Measurements from ENCODE around the gene IFI35. TPM values are rescaled to one million over a fixed set of nuclear protein-coding genes. Genes with fewer than 3 reads are reported as not detected.
"Not testable (repeated sequence)": the region's sequence is repeated elsewhere in the genome, so short reads cannot be mapped to it uniquely, and the experiment has no call there.

IFI35 gene
- total RNA-seq, 4 donors from 2014 or later, result 60.1 to 85.8 (median 73.4) TPM

- peaks cover 0 to 7% (median 3%) of the 10 kb centered on the region in 4 donors for H3K4me1 ChIP-seq
- H3K36me3 ChIP-seq, result no peaks in the 10 kb centered on the region
- no peaks in the 10 kb centered on the region for H3K27me3 ChIP-seq
- no peaks in the 10 kb centered on the region for H3K9me3 ChIP-seq
- H3K4me3 ChIP-seq, result no peak overlapping the region
- H3K27ac ChIP-seq, result no peak overlapping the region
- TF ChIP-seq POLR2A (IDR thresholded peaks at IDR 0.05), result no peak
- TF ChIP-seq, protein P1, sequence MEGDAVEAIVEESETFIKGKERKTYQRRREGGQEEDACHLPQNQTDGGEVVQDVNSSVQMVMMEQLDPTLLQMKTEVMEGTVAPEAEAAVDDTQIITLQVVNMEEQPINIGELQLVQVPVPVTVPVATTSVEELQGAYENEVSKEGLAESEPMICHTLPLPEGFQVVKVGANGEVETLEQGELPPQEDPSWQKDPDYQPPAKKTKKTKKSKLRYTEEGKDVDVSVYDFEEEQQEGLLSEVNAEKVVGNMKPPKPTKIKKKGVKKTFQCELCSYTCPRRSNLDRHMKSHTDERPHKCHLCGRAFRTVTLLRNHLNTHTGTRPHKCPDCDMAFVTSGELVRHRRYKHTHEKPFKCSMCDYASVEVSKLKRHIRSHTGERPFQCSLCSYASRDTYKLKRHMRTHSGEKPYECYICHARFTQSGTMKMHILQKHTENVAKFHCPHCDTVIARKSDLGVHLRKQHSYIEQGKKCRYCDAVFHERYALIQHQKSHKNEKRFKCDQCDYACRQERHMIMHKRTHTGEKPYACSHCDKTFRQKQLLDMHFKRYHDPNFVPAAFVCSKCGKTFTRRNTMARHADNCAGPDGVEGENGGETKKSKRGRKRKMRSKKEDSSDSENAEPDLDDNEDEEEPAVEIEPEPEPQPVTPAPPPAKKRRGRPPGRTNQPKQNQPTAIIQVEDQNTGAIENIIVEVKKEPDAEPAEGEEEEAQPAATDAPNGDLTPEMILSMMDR (IDR thresholded peaks at IDR 0.05), result no peak
- no peak for DNase-seq
Measured at GRCh38 chr17:42975265-42975664, 31.3 kb upstream of the IFI35 start.

DNA sequence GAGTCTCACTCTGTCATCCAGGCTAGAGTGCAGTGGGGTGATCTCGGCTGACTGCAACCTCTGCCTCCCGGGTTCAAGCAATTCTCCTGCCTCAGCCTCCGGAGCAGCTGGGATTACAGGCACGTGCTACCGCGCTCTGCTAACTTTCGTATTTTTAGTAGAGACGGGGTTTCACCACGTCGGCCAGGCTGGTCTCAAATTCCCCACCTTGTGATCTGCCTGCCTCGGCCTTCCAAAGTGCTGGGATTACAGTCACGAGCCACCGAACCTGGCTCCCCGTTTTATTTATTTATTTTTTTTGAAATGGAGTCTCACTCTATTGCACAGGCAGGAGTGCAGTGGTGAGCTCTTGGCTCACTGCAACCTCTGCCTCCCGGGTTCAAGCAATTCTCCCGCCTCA is 30.9 kb upstream of the IFI35 start:
- not testable (repeated sequence) for DNase-seq, H3K4me1 ChIP-seq, H3K27me3 ChIP-seq, H3K36me3 ChIP-seq, H3K9me3 ChIP-seq, H3K4me3 ChIP-seq, H3K27ac ChIP-seq

GRCh38 chr17:42979511-42980273 is 26.9 kb upstream of the IFI35 start, which contains the start of gene PTGES3L:
Gene PTGES3L, minus strand, starts transcription at chr17:42980080. Its CDS starts 27 bp downstream, at chr17:42980053.
- TF ChIP-seq, protein P1 (IDR thresholded peaks at IDR 0.05), result no peak
- no peak for TF ChIP-seq POLR2A (IDR thresholded peaks at IDR 0.05)
- Histone ChIP-seq H3K4me1 (peaks cover 0 to 18% (median 13%) of the 10 kb centered on the region in 4 donors), H3K9me3 (no peaks in the 10 kb centered on the region), H3K36me3 (no peaks in the 10 kb centered on the region), H3K27me3 (no peaks in the 10 kb centered on the region), H3K27ac (peak within 1 kb of the TSS; percentile 85 to 96 (median 94)), H3K4me3 (peak within 1 kb of the TSS; percentile 77 to 87 (median 84))
- peak in 2 of 3 donors; percentile 53 to 75 for DNase-seq

DNA sequence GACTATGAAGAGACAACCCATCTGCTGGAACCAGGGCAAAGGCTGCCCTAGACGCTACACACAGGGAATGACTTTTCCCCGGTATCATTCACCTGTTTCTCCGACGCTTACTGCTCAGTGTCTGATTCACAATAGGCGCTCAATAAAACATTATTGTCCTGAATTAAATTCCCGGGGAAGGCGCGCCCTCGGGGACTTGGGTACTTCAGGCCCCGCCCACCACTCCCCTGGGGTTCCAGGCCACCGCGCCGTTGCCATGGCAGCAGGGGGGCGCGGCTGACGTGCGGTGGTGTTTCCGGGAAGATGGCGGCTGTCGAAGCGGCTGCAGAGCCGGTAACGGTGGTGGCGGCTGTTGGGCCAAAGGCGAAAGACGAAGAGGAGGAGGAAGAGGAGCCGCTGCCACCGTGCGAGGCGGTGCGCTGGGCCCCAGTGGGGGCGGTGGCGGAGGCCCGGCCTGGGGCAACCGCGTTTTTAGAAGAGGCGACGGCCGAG is 26.3 kb upstream of the IFI35 start, which contains the start of gene RUNDC1:
RUNDC1 (plus strand) TSS at position 292 of the 492 bp plus-strand sequence; CDS start at position 304, 12 bp downstream.
- peak within 1 kb of the TSS; percentile 77 to 87 (median 84) for H3K4me3 ChIP-seq
- DNase-seq, result peak; percentile 98 to 99 (median 99)
- peak; percentile 30 to 64 for TF ChIP-seq POLR2A (IDR thresholded peaks at IDR 0.05)
- TF ChIP-seq, protein P1 (IDR thresholded peaks at IDR 0.05), result no peak
- no peaks in the 10 kb centered on the region for H3K9me3 ChIP-seq
- peaks cover 0 to 18% (median 15%) of the 10 kb centered on the region in 4 donors for H3K4me1 ChIP-seq
- peaks cover 0 to 5% (median 0%) of the 10 kb centered on the region in 3 donors for H3K36me3 ChIP-seq
- H3K27ac ChIP-seq, result peak within 1 kb of the TSS; percentile 85 to 96 (median 94)
- no peaks in the 10 kb centered on the region for H3K27me3 ChIP-seq

GRCh38 chr17:42980766-42981397 is 25.7 kb upstream of the IFI35 start:
- Histone ChIP-seq H3K4me1 (peaks cover 0 to 18% (median 16%) of the 10 kb centered on the region in 4 donors), H3K27me3 (no peaks in the 10 kb centered on the region), H3K36me3 (peaks cover 0 to 5% (median 0%) of the 10 kb centered on the region in 3 donors), H3K27ac (peak overlapping the region; percentile 85 to 96 (median 94)), H3K4me3 (peak overlapping the region; percentile 77 to 87 (median 84)), H3K9me3 (no peaks in the 10 kb centered on the region)
- DNase-seq, result peak; percentile 76 to 82 (median 78)
- TF ChIP-seq, protein P1 (IDR thresholded peaks at IDR 0.05), result peak in 5 of 6 experiments; percentile 0 to 62 (median 55)
- peak in 1 of 2 donors; percentile 20 for TF ChIP-seq POLR2A (IDR thresholded peaks at IDR 0.05)
